GM19397 (cell line): ENCODE measurements around the gene EMP3.
A peak's percentile ranks its signal among the peaks of the same experiment; 100 is the strongest.

ENCODE experiments used
- ATAC-seq: cut with Tn5 transposase; IDR thresholded peaks from one replicate; pipeline ENCODE4 v1.9.1; 2021; ENCODE audit warnings: mild to moderate bottlenecking, moderate library complexity; ENCODE audit not compliant: unreplicated experiment

Gene EMP3

GRCh38 chr19:48342841-48343540 is 17.6 kb downstream of the EMP3 start:
- ATAC-seq: no peak

- no peak for ATAC-seq
Measured at GRCh38 chr19:48344892-48345291, 19.5 kb downstream of the EMP3 start.

GRCh38 chr19:48346191-48346590 is 20.8 kb downstream of the EMP3 start:
- no peak for ATAC-seq

GRCh38 chr19:48348045-48348444 is 22.7 kb downstream of the EMP3 start:
- no peak for ATAC-seq

GRCh38 chr19:48348737-48349136 is 23.4 kb downstream of the EMP3 start:
- no peak for ATAC-seq

GRCh38 chr19:48350856-48351255 is 25.5 kb downstream of the EMP3 start:
- no peak for ATAC-seq

GRCh38 chr19:48351341-48351752 is 26.0 kb downstream of the EMP3 start:
- no peak for ATAC-seq

GRCh38 chr19:48353677-48354076 is 28.3 kb downstream of the EMP3 start:
- ATAC-seq: no peak

GRCh38 chr19:48354332-48354992 is 29.1 kb downstream of the EMP3 start:
- ATAC-seq: no peak

- ATAC-seq: no peak
Measured at GRCh38 chr19:48355365-48355954, 30.1 kb downstream of the EMP3 start.

- ATAC-seq: no peak
Measured at GRCh38 chr19:48359123-48359522, 33.8 kb downstream of the EMP3 start.

GRCh38 chr19:48361912-48362311 is 36.6 kb downstream of the EMP3 start:
- no peak for ATAC-seq

GRCh38 chr19:48362716-48363499 is 37.6 kb downstream of the EMP3 start:
- ATAC-seq: peak; percentile 46

GRCh38 chr19:48363500-48363809 is 38.1 kb downstream of the EMP3 start:
- ATAC-seq: peak; percentile 7

- ATAC-seq: peak; percentile 84
Measured at GRCh38 chr19:48363810-48364597, 38.7 kb downstream of the EMP3 start, which contains the start of the genes SYNGR4 and TMEM143. Gene SYNGR4 (plus strand): TSS chr19:48364367. CDS start chr19:48365843, 1,476 bp downstream. Gene TMEM143 (minus strand): TSS chr19:48363940. CDS start chr19:48363920, 20 bp downstream.

- ATAC-seq: no peak
Measured at GRCh38 chr19:48364598-48365348, 39.4 kb downstream of the EMP3 start.

- no peak for ATAC-seq
Measured at GRCh38 chr19:48365602-48366001, 40.2 kb downstream of the EMP3 start.

GRCh38 chr19:48367855-48368254 is 42.5 kb downstream of the EMP3 start:
- ATAC-seq: no peak

- ATAC-seq: no peak
Measured at GRCh38 chr19:48368936-48369335, 43.6 kb downstream of the EMP3 start.

GRCh38 chr19:48370955-48371354 is 45.6 kb downstream of the EMP3 start:
- ATAC-seq: no peak
